HepG2 (cell line): Measurements from ENCODE around the gene PRKN. TPM values are rescaled to one million over a fixed set of nuclear protein-coding genes. Genes with fewer than 3 reads are reported as not detected.

Experiments used
- ATAC-seq: fragments of 200-7000 bp; cut with Tn5 transposase; 3 replicates; pipeline ENCODE4 v1.9.1; 2020; ENCODE audit warnings: mild to moderate bottlenecking, moderate library complexity
- BruUV-seq: library from RNA; stranded (reverse); fragments of 400-500 nt; replicated peaks from 2 replicates; lab custom pipeline; 2021; lab: Mats Ljungman, UMichigan
- CTCF ChIA-PET: fragments of 300-600 bp; formaldehyde crosslinking; extraction: SDS; loops from one replicate; lab custom pipeline; 2021; ENCODE audit warnings: low total read pairs, inconsistent platforms, low intra/inter-chr PET ratio; lab: Yijun Ruan, JAX
- POLR2A ChIA-PET: fragments of 350-600 bp; sonication (Branson Sonifier 250); formaldehyde crosslinking; loops from one replicate; lab custom pipeline; 2020; ENCODE audit warnings: antibody characterized with exemption, inconsistent platforms; lab: Yijun Ruan, JAX
- DNase-seq: peaks from one replicate; pipeline ENCODE4 v3.0.0-alpha.2; 2015; ENCODE audit warnings: low spot score
- FAIRE-seq: peaks from 3 replicates; lab custom pipeline; 2011; peaks lifted over from hg19 to GRCh38; lab: Jason Lieb, UNC
- H2AFZ ChIP-seq: one replicate; pipeline ENCODE4 v1.6.1; 2011; ENCODE audit warnings: low read length, inconsistent platforms
- H3K27ac ChIP-seq: fragments of 300-600 bp; 3 replicates; pipeline ENCODE4 v1.8.0; 2011; ENCODE audit warnings: mixed run types, mild to moderate bottlenecking, mixed read lengths, low read length, inconsistent platforms; ENCODE audit not compliant: insufficient read depth; ENCODE audit errors: extremely low read length
- H3K27me3 ChIP-seq, 2 experiments: fragments of 200-600 bp in 1 of 2; 2 replicates in 1 of 2; 3 replicates in 1 of 2; pipeline versions ENCODE4 v1.6.0 to v1.8.0; 2011; ENCODE audit warnings: low read length in 2 of 2, mild to moderate bottlenecking in 2 of 2, moderate library complexity in 2 of 2, inconsistent platforms in 1 of 2; ENCODE audit not compliant: insufficient read depth in 2 of 2, control insufficient read depth in 1 of 2
- H3K36me3 ChIP-seq, 2 experiments: fragments of 200-600 bp in 1 of 2; replicated peaks in 1 of 2; 2 replicates in 1 of 2; 3 replicates in 1 of 2; pipeline versions ENCODE4 v1.5.1 to v1.8.0; 2011; ENCODE audit warnings: low read length in 2 of 2, inconsistent platforms in 1 of 2; ENCODE audit not compliant: insufficient read depth in 2 of 2, control insufficient read depth in 1 of 2
- H3K4me1 ChIP-seq: 2 replicates; pipeline ENCODE4 v1.5.1; 2012; ENCODE audit warnings: low read length, inconsistent platforms; ENCODE audit not compliant: insufficient read depth
- H3K4me2 ChIP-seq: 2 replicates; pipeline ENCODE4 v1.6.0; 2011; ENCODE audit warnings: low read depth, low read length, inconsistent platforms
- H3K4me3 ChIP-seq, 3 experiments: fragments of 200-600 bp in 1 of 3; sonication (generic), shearing (Covaris generic) in 1 of 3; replicated peaks in 1 of 3; 2 replicates each; pipeline ENCODE4 v1.5.1; 2011 to 2016; ENCODE audit warnings: low read length in 3 of 3, inconsistent platforms in 2 of 3, low read depth in 2 of 3, mild to moderate bottlenecking in 2 of 3, control low read depth in 1 of 3, mixed read lengths in 1 of 3; ENCODE audit not compliant: insufficient read depth in 1 of 3
- H3K79me2 ChIP-seq: one replicate; pipeline ENCODE4 v1.6.1; 2011; ENCODE audit warnings: low read length, inconsistent platforms; ENCODE audit not compliant: insufficient read depth
- H3K9ac ChIP-seq: 2 replicates; pipeline ENCODE4 v1.6.0; 2011; ENCODE audit warnings: mild to moderate bottlenecking, low read depth, low read length, inconsistent platforms; ENCODE audit not compliant: insufficient read depth
- H3K9me3 ChIP-seq: 2 replicates; pipeline ENCODE4 v1.5.1; 2012; ENCODE audit warnings: mild to moderate bottlenecking, low read length
- H4K20me1 ChIP-seq: 2 replicates; pipeline ENCODE4 v1.6.0; 2011; ENCODE audit warnings: inconsistent platforms, mild to moderate bottlenecking, low read length, moderate library complexity; ENCODE audit not compliant: insufficient read depth
- ATRX ChIP-seq: sonication (generic); formaldehyde crosslinking; IDR thresholded peaks from 2 replicates; pipeline ENCODE4 v1.4.0; 2020; ENCODE audit warnings: missing genetic modification reagents, borderline replicate concordance
- GATAD1 ChIP-seq: IDR thresholded peaks from 2 replicates; pipeline ENCODE4 v1.6.1; 2016; ENCODE audit warnings: missing genetic modification reagents, missing compliant biosample characterization
- GZF1 ChIP-seq: sonication (generic); formaldehyde crosslinking; IDR thresholded peaks from 2 replicates; pipeline ENCODE4 v1.5.1; 2020; ENCODE audit warnings: mild to moderate bottlenecking, missing genetic modification reagents
- NR2F6 ChIP-seq, 2 experiments: IDR thresholded peaks; 2 replicates each; pipeline ENCODE4 v1.6.1; 2016; ENCODE audit warnings: antibody characterized with exemption in 1 of 2, mild to moderate bottlenecking in 1 of 2
- RELA ChIP-seq: sonication (generic); formaldehyde crosslinking; IDR thresholded peaks from 2 replicates; pipeline ENCODE4 v1.4.0; 2020; ENCODE audit warnings: missing genetic modification reagents
- RFX5 ChIP-seq: IDR thresholded peaks from 2 replicates; pipeline ENCODE4 v1.6.1; 2011; ENCODE audit warnings: low read depth, low read length, improper control_type of control experiment
- YY1 ChIP-seq: IDR thresholded peaks from 2 replicates; pipeline ENCODE4 v1.6.1; 2011; ENCODE audit warnings: low read length, low read depth, moderate library complexity, mild to moderate bottlenecking; ENCODE audit not compliant: insufficient read depth, insufficient replicate concordance
- ZFP37 ChIP-seq: sonication (generic); formaldehyde crosslinking; IDR thresholded peaks from 2 replicates; pipeline ENCODE4 v1.4.0; 2020; ENCODE audit warnings: missing genetic modification reagents, borderline replicate concordance
- ZNF136 ChIP-seq: sonication (generic); formaldehyde crosslinking; IDR thresholded peaks from 2 replicates; pipeline ENCODE4 v1.8.1; 2022; ENCODE audit warnings: low read depth, mild to moderate bottlenecking, moderate library complexity, missing genetic modification reagents
- ZNF263 ChIP-seq: sonication (generic); formaldehyde crosslinking; IDR thresholded peaks from 2 replicates; pipeline ENCODE4 v1.4.0; 2020; ENCODE audit warnings: missing genetic modification reagents
- ZNF552 ChIP-seq: sonication (generic); formaldehyde crosslinking; IDR thresholded peaks from 2 replicates; pipeline ENCODE4 v1.9.0; 2022; ENCODE audit warnings: missing genetic modification reagents, mild to moderate bottlenecking, borderline replicate concordance
- ZNF75D ChIP-seq: sonication (generic); formaldehyde crosslinking; IDR thresholded peaks from 2 replicates; pipeline ENCODE4 v1.8.1; 2023; ENCODE audit warnings: missing genetic modification reagents, mild to moderate bottlenecking, borderline replicate concordance
- ZNF761 ChIP-seq: sonication (generic); formaldehyde crosslinking; conservative IDR thresholded peaks from 2 replicates; pipeline ENCODE4 v1.4.0; 2020; ENCODE audit warnings: mild to moderate bottlenecking, missing genetic modification reagents
- WGBS: methylation state at CpG from one replicate; pipeline ENCODE4 v1.1.6; 2017; ENCODE audit warnings: low lambda C conversion rate; 5-methylcytosine and 5-hydroxymethylcytosine counted together
- in situ Hi-C: cut with HindIII; loops from 2 replicates; pipeline ENCODE4 v1.10.0; 2017; ENCODE audit warnings: low pct_unique_long_range_greater_than_20kb; ENCODE audit not compliant: extremely low pct_ligation_motif_present
- intact Hi-C: fragments of 100-400 bp; cut with micrococcal nuclease; formaldehyde crosslinking; loops from one replicate; pipeline ENCODE4 v1.10.0; 2022; ENCODE audit not compliant: unreplicated experiment
- polyA plus RNA-seq, 8 experiments: library from polyadenylated mRNA; depleted of rRNA in 3 of 8; stranded (reverse) in 7 of 8; unstranded in 1 of 8; fragments of >200 nt; fragmentation: Illumina TruSeq in 4 of 8; extraction: Trizol in 4 of 8; gene quantifications; 2 replicates each; pipeline versions ENCODE4 v1.2.1 to v1.2.3, GENCODE V29; 2011 to 2016; ENCODE audit warnings: low read depth in 4 of 8, missing spikeins in 1 of 8, mixed read lengths in 1 of 8; ENCODE audit not compliant: insufficient read depth in 1 of 8
- total RNA-seq, 5 experiments: library from RNA; depleted of rRNA; stranded (reverse); fragments of >200 nt; fragmentation: Illumina TruSeq; extraction: Trizol; gene quantifications; 2 replicates each; pipeline ENCODE4 v1.2.3, GENCODE V29; 2016; ENCODE audit warnings: low read depth in 1 of 5
- TF ChIP-seq, protein P1 (sequence below): fragments of 450-650 bp; IDR thresholded peaks from 2 replicates; pipeline ENCODE4 v1.6.1; 2017
- TF ChIP-seq, protein P2 (sequence below): IDR thresholded peaks from 2 replicates; pipeline ENCODE4 v1.6.1; 2016; ENCODE audit warnings: mild to moderate bottlenecking, missing biosample characterization, missing genetic modification reagents
- TF ChIP-seq, protein P3 (sequence below): IDR thresholded peaks from 2 replicates; pipeline ENCODE4 v1.6.1; 2016; ENCODE audit warnings: low read depth, borderline replicate concordance

PRKN gene
- total and polyA plus RNA-seq, 2 of the 13 experiments (the other 11 are each of a cell fraction or from before 2014, with no cell fraction given), result 0.31 to 0.44 TPM

DNA sequence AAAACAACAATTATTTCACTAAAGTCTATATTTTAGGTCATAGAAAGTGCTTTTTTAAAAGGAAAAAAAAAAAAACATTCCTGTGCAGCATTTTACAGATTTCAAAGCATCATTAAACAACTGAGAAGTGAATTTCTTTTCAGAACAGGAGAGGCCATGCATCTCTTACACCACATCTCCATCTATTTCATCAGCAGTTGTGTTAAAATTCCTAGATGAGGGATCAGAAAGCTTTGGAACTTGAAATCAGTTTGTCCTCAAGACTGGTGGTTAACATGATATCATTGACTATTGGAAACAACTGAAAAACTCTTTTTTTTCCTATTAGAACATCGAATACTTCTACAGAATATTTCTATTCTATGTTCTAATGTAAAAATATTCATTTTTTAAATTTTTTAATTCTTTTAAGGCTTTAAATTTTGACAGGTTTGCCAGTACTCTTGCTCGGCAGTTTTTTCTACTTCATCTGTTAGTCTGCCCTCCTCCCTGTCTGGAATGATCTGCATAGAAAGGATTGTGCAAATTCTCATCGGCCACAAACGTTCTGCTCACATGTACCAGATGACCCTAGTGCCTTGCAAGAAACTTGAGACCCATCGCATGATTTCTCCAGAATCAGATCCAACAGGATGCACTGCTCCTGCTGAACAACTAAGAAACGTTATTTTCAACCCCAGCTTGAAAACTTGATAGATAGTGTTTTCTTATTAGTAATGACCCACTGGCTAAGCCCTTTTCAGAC lies 1042.7 kb downstream of the PRKN start:
- DNase-seq (no peak), ATAC-seq (no peak), FAIRE-seq (no peak)
- Histone ChIP-seq H3K27me3 (no peaks in the 10 kb centered on the region), H3K4me2 (no peak overlapping the region), H3K4me1 (no peaks in the 10 kb centered on the region), H3K36me3 (no peaks in the 10 kb centered on the region), H3K4me3 (no peak overlapping the region), H4K20me1 (no peaks in the 10 kb centered on the region), H3K9ac (no peak overlapping the region), H3K27ac (no peak overlapping the region), H3K9me3 (no peaks in the 10 kb centered on the region), H2AFZ (no peak overlapping the region), H3K79me2 (no peaks in the 10 kb centered on the region)
- POLR2A ChIA-PET, result no interaction called here
- CTCF ChIA-PET, result no interaction called here
- no TSS peak for BruUV-seq
- 8% methylated on average over 6 of the region's 6 CpGs for WGBS
- intact Hi-C loops (no loop called here), in situ Hi-C loops (no loop called here)
- no peak for TF ChIP-seq YY1

DNA sequence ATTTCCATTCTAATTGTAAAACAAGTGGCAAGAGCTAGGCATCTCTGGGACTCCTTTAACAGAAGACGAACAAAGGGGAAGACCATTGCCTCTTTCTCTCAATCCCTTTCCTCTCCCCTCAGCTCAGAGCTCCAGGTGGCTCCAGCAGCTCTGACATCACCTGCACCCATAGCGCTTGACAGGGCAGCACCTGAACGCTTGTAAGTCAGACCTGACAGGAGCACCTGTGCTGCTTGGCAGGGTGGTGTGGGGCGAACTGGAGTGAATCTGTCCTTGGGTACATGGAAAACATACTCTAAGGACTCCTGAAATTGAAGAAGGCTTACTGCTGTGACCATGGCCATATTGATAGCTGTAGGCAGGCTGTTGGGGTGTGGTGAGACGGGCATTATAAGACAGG lies 1044.2 kb downstream of the PRKN start:
- FAIRE-seq, result no peak
- no peaks in the 10 kb centered on the region for H4K20me1 ChIP-seq
- in situ Hi-C loops (no loop called here), intact Hi-C loops (no loop called here)
- no peak overlapping the region for H3K4me2 ChIP-seq
- no peaks in the 10 kb centered on the region for H3K27me3 ChIP-seq
- H3K9me3 ChIP-seq, result no peaks in the 10 kb centered on the region
- no peak overlapping the region for H2AFZ ChIP-seq
- H3K27ac ChIP-seq, result no peak overlapping the region
- TF ChIP-seq GZF1 (CRISPR knock-in tag) (no peak), NR2F6 (IDR thresholded peaks at IDR 0.05) (no peak), NR2F6 (CRISPR knock-in tag; IDR thresholded peaks at IDR 0.05) (no peak), RFX5 (no peak), ZNF552 (CRISPR knock-in tag) (no peak), ZFP37 (CRISPR knock-in tag) (no peak), ZNF263 (CRISPR knock-in tag) (no peak), ATRX (CRISPR knock-in tag) (no peak), ZNF75D (no peak), ZNF136 (CRISPR knock-in tag) (no peak), ZNF761 (CRISPR knock-in tag) (no peak), RELA (CRISPR knock-in tag) (no peak), GATAD1 (CRISPR knock-in tag) (no peak)
- TF ChIP-seq, protein P1, sequence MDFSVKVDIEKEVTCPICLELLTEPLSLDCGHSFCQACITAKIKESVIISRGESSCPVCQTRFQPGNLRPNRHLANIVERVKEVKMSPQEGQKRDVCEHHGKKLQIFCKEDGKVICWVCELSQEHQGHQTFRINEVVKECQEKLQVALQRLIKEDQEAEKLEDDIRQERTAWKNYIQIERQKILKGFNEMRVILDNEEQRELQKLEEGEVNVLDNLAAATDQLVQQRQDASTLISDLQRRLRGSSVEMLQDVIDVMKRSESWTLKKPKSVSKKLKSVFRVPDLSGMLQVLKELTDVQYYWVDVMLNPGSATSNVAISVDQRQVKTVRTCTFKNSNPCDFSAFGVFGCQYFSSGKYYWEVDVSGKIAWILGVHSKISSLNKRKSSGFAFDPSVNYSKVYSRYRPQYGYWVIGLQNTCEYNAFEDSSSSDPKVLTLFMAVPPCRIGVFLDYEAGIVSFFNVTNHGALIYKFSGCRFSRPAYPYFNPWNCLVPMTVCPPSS, result no peak
- TF ChIP-seq, protein P2, sequence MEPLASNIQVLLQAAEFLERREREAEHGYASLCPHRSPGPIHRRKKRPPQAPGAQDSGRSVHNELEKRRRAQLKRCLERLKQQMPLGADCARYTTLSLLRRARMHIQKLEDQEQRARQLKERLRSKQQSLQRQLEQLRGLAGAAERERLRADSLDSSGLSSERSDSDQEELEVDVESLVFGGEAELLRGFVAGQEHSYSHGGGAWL (CRISPR knock-in tag), result no peak
- TF ChIP-seq, protein P3, sequence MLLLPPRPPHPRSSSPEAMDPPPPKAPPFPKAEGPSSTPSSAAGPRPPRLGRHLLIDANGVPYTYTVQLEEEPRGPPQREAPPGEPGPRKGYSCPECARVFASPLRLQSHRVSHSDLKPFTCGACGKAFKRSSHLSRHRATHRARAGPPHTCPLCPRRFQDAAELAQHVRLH (CRISPR knock-in tag), result no peak
- ATAC-seq, result no peak
- H3K36me3 ChIP-seq, result no peaks in the 10 kb centered on the region
- 32% methylated on average over 5 of the region's 5 CpGs for WGBS
- no peak for DNase-seq
- H3K4me3 ChIP-seq, result no peak overlapping the region
- no peak overlapping the region for H3K9ac ChIP-seq
- no TSS peak for BruUV-seq
- ChIA-PET POLR2A (no interaction called here), CTCF (no interaction called here)
- H3K79me2 ChIP-seq, result no peaks in the 10 kb centered on the region
- no peaks in the 10 kb centered on the region for H3K4me1 ChIP-seq
